Activated T-cell treated with anti-CD3 and anti-CD28 coated beads for 4 hours (primary cell): ENCODE results near the gene RUNDC3A.
"Not testable (repeated sequence)": the region's sequence is repeated elsewhere in the genome, so short reads cannot be mapped to it uniquely, and the experiment has no call there.

Experiments used
- DNase-seq: peaks from one replicate; pipeline ENCODE4 v3.0.0-alpha.2; 2020

Gene RUNDC3A

GRCh38 chr17:44346064-44346844 lies 37.9 kb downstream of the RUNDC3A start:
- no peak for DNase-seq

- not testable (repeated sequence) for DNase-seq
Measured at GRCh38 chr17:44347206-44348055, 39.0 kb downstream of the RUNDC3A start.

GRCh38 chr17:44348234-44348987 lies 40.0 kb downstream of the RUNDC3A start:
- DNase-seq = no peak

- DNase-seq = no peak
Measured at GRCh38 chr17:44348988-44349364, 40.6 kb downstream of the RUNDC3A start.

GRCh38 chr17:44349553-44350070 lies 41.2 kb downstream of the RUNDC3A start:
- no peak for DNase-seq

- peak; percentile 66 for DNase-seq
Measured at GRCh38 chr17:44350733-44351226, 42.4 kb downstream of the RUNDC3A start.

- no peak for DNase-seq
Measured at GRCh38 chr17:44351464-44351863, 43.1 kb downstream of the RUNDC3A start.

- DNase-seq = no peak
Measured at GRCh38 chr17:44351961-44352827, 43.8 kb downstream of the RUNDC3A start.

- no peak for DNase-seq
Measured at GRCh38 chr17:44352828-44353671, 44.6 kb downstream of the RUNDC3A start.

- DNase-seq = no peak
Measured at GRCh38 chr17:44353672-44354331, 45.4 kb downstream of the RUNDC3A start.

GRCh38 chr17:44354582-44355561 lies 46.5 kb downstream of the RUNDC3A start:
- DNase-seq = peak; percentile 47

GRCh38 chr17:44355642-44356099 lies 47.3 kb downstream of the RUNDC3A start:
- no peak for DNase-seq

- no peak for DNase-seq
Measured at GRCh38 chr17:44356241-44356640, 47.8 kb downstream of the RUNDC3A start.

- DNase-seq = no peak
Measured at GRCh38 chr17:44358066-44358465, 49.7 kb downstream of the RUNDC3A start.

GRCh38 chr17:44359006-44359405 lies 50.6 kb downstream of the RUNDC3A start:
- no peak for DNase-seq

GRCh38 chr17:44359458-44360143 lies 51.2 kb downstream of the RUNDC3A start:
- no peak for DNase-seq

GRCh38 chr17:44360144-44360533 lies 51.7 kb downstream of the RUNDC3A start:
- no peak for DNase-seq

- no peak for DNase-seq
Measured at GRCh38 chr17:44360826-44361225, 52.4 kb downstream of the RUNDC3A start.
